HCT116 (cell line): ENCODE measurements around the gene IRAK2.
"Not testable (repeated sequence)": the region's sequence is repeated elsewhere in the genome, so short reads cannot be mapped to it uniquely, and the experiment has no call there.

Experiments used
- EZH2 ChIP-seq: fragments of 200-600 bp; sonication (generic); IDR thresholded peaks from 2 replicates; pipeline ENCODE4 v1.6.1; 2017; ENCODE audit warnings: antibody characterized with exemption, mixed run types
- JUND ChIP-seq: IDR thresholded peaks from 2 replicates; pipeline ENCODE4 v1.6.1; 2012
- SRF ChIP-seq: IDR thresholded peaks from 2 replicates; pipeline ENCODE4 v1.6.1; 2012; ENCODE audit warnings: low read depth

GRCh38 chr3:10135872-10136271, 28.8 kb upstream of the IRAK2 start:
- TF ChIP-seq EZH2, SRF, JUND: not testable (repeated sequence)
